K562 (cell line): ENCODE measurements around the gene CTU1. TPM values are rescaled to one million over a fixed set of nuclear protein-coding genes. Genes with fewer than 3 reads are reported as not detected.

Experiments used
- ATAC-seq: fragments of 200-7000 bp; cut with Tn5 transposase; 3 replicates; pipeline ENCODE4 v1.9.1; 2020; ENCODE audit warnings: moderate library complexity
- BruUV-seq: library from RNA; stranded (reverse); fragments of 400-500 nt; replicated peaks from 2 replicates; lab custom pipeline; 2021; lab: Mats Ljungman, UMichigan
- CTCF ChIA-PET: fragments of 300-600 bp; formaldehyde crosslinking; extraction: SDS; loops from one replicate; lab custom pipeline; 2021; ENCODE audit warnings: low intra/inter-chr PET ratio; lab: Yijun Ruan, JAX
- POLR2A ChIA-PET: fragments of 300-600, 350-650 bp; sonication (Branson Sonifier 250); formaldehyde crosslinking; extraction: SDS; loops from one replicate; lab custom pipeline; 2021; ENCODE audit warnings: antibody characterized with exemption, inconsistent platforms; lab: Yijun Ruan, JAX
- DNase-seq, 4 experiments: peaks; one replicate each; pipeline versions ENCODE4 v3.0.0 to v3.0.0-alpha.2; 2011 to 2018; ENCODE audit warnings: low spot score in 3 of 4, mixed read lengths in 3 of 4; ENCODE audit errors: extremely low read depth in 1 of 4
- FAIRE-seq: peaks from 2 replicates; lab custom pipeline; 2011; peaks lifted over from hg19 to GRCh38; lab: Jason Lieb, UNC
- H2AFZ ChIP-seq: 2 replicates; pipeline ENCODE4 v1.6.0; 2011; ENCODE audit warnings: low read depth, low read length, control low read depth, inconsistent platforms
- H3K27ac ChIP-seq: fragments of 200-600 bp; 3 replicates; pipeline ENCODE4 v1.8.0; 2011; ENCODE audit warnings: low read depth, mild to moderate bottlenecking, control low read depth, inconsistent platforms, low read length, moderate library complexity, mixed read lengths; ENCODE audit errors: extremely low read depth
- H3K27me3 ChIP-seq, 2 experiments: fragments of 300-600 bp in 1 of 2; 2 replicates in 1 of 2; 3 replicates in 1 of 2; pipeline versions ENCODE4 v1.6.0 to v1.8.0; 2011; ENCODE audit warnings: inconsistent platforms in 2 of 2, low read length in 2 of 2, mild to moderate bottlenecking in 1 of 2, mixed read lengths in 1 of 2, moderate library complexity in 1 of 2; ENCODE audit not compliant: control insufficient read depth in 2 of 2, insufficient read depth in 2 of 2
- H3K36me3 ChIP-seq: fragments of 300-600 bp; 3 replicates; pipeline ENCODE4 v1.8.0; 2011; ENCODE audit warnings: mild to moderate bottlenecking, low read length, inconsistent platforms; ENCODE audit not compliant: control insufficient read depth, insufficient read depth
- H3K4me1 ChIP-seq, 2 experiments: fragments of 200-600 bp in 1 of 2; replicated peaks in 1 of 2; 2 replicates in 1 of 2; 3 replicates in 1 of 2; pipeline versions ENCODE4 v1.5.1 to v1.8.0; 2011; ENCODE audit warnings: inconsistent platforms in 2 of 2, low read length in 2 of 2, mild to moderate bottlenecking in 1 of 2, mixed read lengths in 1 of 2, moderate library complexity in 1 of 2; ENCODE audit not compliant: control insufficient read depth in 2 of 2, insufficient read depth in 2 of 2
- H3K4me2 ChIP-seq: 2 replicates; pipeline ENCODE4 v1.6.1; 2011; ENCODE audit warnings: low read length, control low read depth, inconsistent platforms, mixed read lengths; ENCODE audit not compliant: insufficient read depth
- H3K4me3 ChIP-seq: fragments of 200-600 bp; sonication (generic), shearing (Covaris generic); 2 replicates; pipeline ENCODE4 v1.5.1; 2016; ENCODE audit warnings: control low read depth, inconsistent platforms
- H3K79me2 ChIP-seq: fragments of 200-600 bp; 3 replicates; pipeline ENCODE4 v1.8.0; 2011; ENCODE audit warnings: low read length, inconsistent platforms; ENCODE audit not compliant: control insufficient read depth, insufficient read depth
- H3K9ac ChIP-seq, 2 experiments: 2 replicates each; pipeline versions ENCODE4 v1.6.0 to v1.6.1; 2011; ENCODE audit warnings: low read depth in 2 of 2, low read length in 2 of 2, control low read depth in 1 of 2, inconsistent platforms in 1 of 2, mild to moderate bottlenecking in 1 of 2, mixed read lengths in 1 of 2; ENCODE audit not compliant: insufficient read depth in 1 of 2
- H3K9me1 ChIP-seq: one replicate; pipeline ENCODE4 v1.6.0; 2011; ENCODE audit warnings: inconsistent platforms, mild to moderate bottlenecking, low read length, moderate library complexity; ENCODE audit not compliant: control insufficient read depth, insufficient read depth
- H3K9me3 ChIP-seq: replicated peaks from 2 replicates; pipeline ENCODE4 v1.5.1; 2011; ENCODE audit warnings: low read depth, low read length, inconsistent platforms; ENCODE audit not compliant: control insufficient read depth, insufficient read depth
- H4K20me1 ChIP-seq: replicated peaks from 2 replicates; pipeline ENCODE4 v1.6.1; 2011; ENCODE audit warnings: low read length, inconsistent platforms, mixed read lengths; ENCODE audit not compliant: control insufficient read depth, insufficient read depth
- BCLAF1 ChIP-seq, 2 experiments: fragments of 450-650 bp in 1 of 2; IDR thresholded peaks; 2 replicates each; pipeline ENCODE4 v1.6.1; 2011 to 2017; ENCODE audit warnings: low read depth in 2 of 2, antibody characterized with exemption in 1 of 2, borderline replicate concordance in 1 of 2, low read length in 1 of 2, mild to moderate bottlenecking in 1 of 2, mixed read lengths in 1 of 2; ENCODE audit not compliant: control insufficient read depth in 1 of 2
- CHAMP1 ChIP-seq: fragments of 450-650 bp; IDR thresholded peaks from 2 replicates; pipeline ENCODE4 v1.6.1; 2016; ENCODE audit warnings: mild to moderate bottlenecking
- ELK1 ChIP-seq: sonication (generic); formaldehyde crosslinking; IDR thresholded peaks from 2 replicates; pipeline ENCODE4 v1.8.1; 2022; ENCODE audit warnings: missing genetic modification reagents
- FIP1L1 ChIP-seq: fragments of 200-400 bp; formaldehyde crosslinking; IDR thresholded peaks from 2 replicates; pipeline ENCODE4 v1.6.1; 2018; ENCODE audit warnings: mild to moderate bottlenecking, low read depth, low read length; ENCODE audit not compliant: poor library complexity, severe bottlenecking
- FOXP4 ChIP-seq: sonication (generic); formaldehyde crosslinking; IDR thresholded peaks from 2 replicates; pipeline ENCODE4 v1.8.0; 2022; ENCODE audit warnings: mild to moderate bottlenecking, missing genetic modification reagents, borderline replicate concordance
- ILK ChIP-seq: fragments of 450-650 bp; IDR thresholded peaks from 2 replicates; pipeline ENCODE4 v1.6.1; 2016; ENCODE audit warnings: missing genetic modification characterization, low read depth, mild to moderate bottlenecking, missing compliant biosample characterization, moderate library complexity, borderline replicate concordance
- POLR2AphosphoS2 ChIP-seq: IDR thresholded peaks from 2 replicates; pipeline ENCODE4 v1.6.1; 2012; ENCODE audit warnings: low read length, improper control_type of control experiment
- RCOR1 ChIP-seq, 2 experiments: IDR thresholded peaks; 2 replicates each; pipeline ENCODE4 v1.6.1; 2012; ENCODE audit warnings: low read depth in 2 of 2, low read length in 2 of 2, borderline replicate concordance in 1 of 2, improper control_type of control experiment in 1 of 2
- SOX6 ChIP-seq: fragments of 450-650 bp; IDR thresholded peaks from 2 replicates; pipeline ENCODE4 v1.6.1; 2014; ENCODE audit warnings: mild to moderate bottlenecking
- ZNF436 ChIP-seq: fragments of 250-450, 450-650 bp; sonication (Bioruptor Pico); formaldehyde crosslinking; IDR thresholded peaks from 2 replicates; pipeline ENCODE4 v1.7.0; 2020; ENCODE audit warnings: mild to moderate bottlenecking
- ZNF444 ChIP-seq: fragments of 250-450 bp; sonication (Bioruptor Pico); IDR thresholded peaks from 2 replicates; pipeline ENCODE4 v1.4.0; 2020; ENCODE audit warnings: mild to moderate bottlenecking, moderate library complexity
- ZNF696 ChIP-seq: fragments of 250-450 bp; sonication (Bioruptor Pico); conservative IDR thresholded peaks from 2 replicates; pipeline ENCODE4 v1.4.0; 2020; ENCODE audit warnings: mild to moderate bottlenecking, moderate library complexity
- WGBS: fragments of 100-300 bp; shearing (Covaris generic); methylation state at CpG from one replicate; pipeline ENCODE4 v1.1.6; 2016; ENCODE audit warnings: low coverage, mixed read lengths; ENCODE audit not compliant: insufficient coverage; ENCODE audit errors: missing lambda C conversion rate; 5-methylcytosine and 5-hydroxymethylcytosine counted together
- in situ Hi-C: fragments of 300-500 bp; cut with MboI; formaldehyde crosslinking; loops from 4 replicates; pipeline ENCODE4 v1.15.0; 2018; ENCODE audit warnings: inconsistent platforms, mixed read lengths
- intact Hi-C: fragments of 100-400 bp; cut with micrococcal nuclease; formaldehyde crosslinking; loops from 2 replicates; pipeline ENCODE4 v1.14.2; 2022
- polyA plus RNA-seq, 8 experiments: library from polyadenylated mRNA; depleted of rRNA in 4 of 8; stranded (reverse) in 5 of 8; unstranded in 3 of 8; fragments of >200 nt; fragmentation: Nextera tagmentation in 2 of 8; fragmentation: Illumina TruSeq in 1 of 8; extraction: Ambion mirVana in 2 of 8; extraction: Trizol in 1 of 8; gene quantifications; 2 replicates each; pipeline versions ENCODE4 v1.2.1 to v1.2.3, GENCODE V29; 2011 to 2014; ENCODE audit warnings: inconsistent platforms in 1 of 8, missing spikeins in 1 of 8
- total RNA-seq, 7 experiments: library from RNA; depleted of rRNA in 6 of 7; stranded (reverse); fragments of >200 nt in 6 of 7; fragmentation: Illumina TruSeq in 2 of 7; extraction: Trizol in 2 of 7; gene quantifications; 2 replicates each; pipeline versions ENCODE4 v1.2.1 to v1.2.3, GENCODE V29; 2011 to 2021; ENCODE audit warnings: low replicate concordance in 1 of 7

CTU1 gene
- total and polyA plus RNA-seq, 9 of the 15 experiments (the other 6 are each of a cell fraction or from before 2014, with no cell fraction given) = 0.03 to 18.4 (median 2.3) TPM; not detected in 1

- Histone ChIP-seq H4K20me1 (no peaks in the 10 kb centered on the region), H3K36me3 (no peaks in the 10 kb centered on the region), H3K9me1 (peaks cover 2% of the 10 kb centered on the region), H3K27me3 (peaks cover 29 to 62% of the 10 kb centered on the region in 2 experiments), H3K4me1 (0 out of 5 replicates have a peak, but pooled peaks cover 0 to under 1% of the 10 kb centered on the region in 2 experiments), H2AFZ (no peak overlapping the region), H3K4me2 (no peak overlapping the region), H3K4me3 (no peak overlapping the region), H3K9me3 (no peaks in the 10 kb centered on the region), H3K79me2 (no peaks in the 10 kb centered on the region), H3K9ac (no peak overlapping the region), H3K27ac (no peak overlapping the region)
- no peak for FAIRE-seq
- no TSS peak for BruUV-seq
- intact Hi-C loops = no loop called here
- POLR2A ChIA-PET = interaction anchor here (0.6 to 0.8 kb wide), 2 partner anchors 8 to 60 kb away, joined by 3 read pairs; no protein-coding TSS in a partner anchor
- in situ Hi-C loops = no loop called here
- no peak for DNase-seq
- CTCF ChIA-PET = no interaction called here
- WGBS = 4% methylated on average over 6 of the region's 6 CpGs
- no peak for ATAC-seq
- TF ChIP-seq ZNF436 (CRISPR knock-in tag) (no peak), ZNF444 (CRISPR knock-in tag) (no peak), FIP1L1 (no peak), SOX6 (no peak), ILK (tag) (no peak), FOXP4 (CRISPR knock-in tag) (no peak), BCLAF1 (IDR thresholded peaks at IDR 0.05; ENCODE audit: borderline replicate concordance in 1 of 2, control insufficient read depth in 1 of 2, low read depth in 2 of 2, low read length in 1 of 2) (no peak), POLR2AphosphoS2 (no peak), CHAMP1 (no peak), ELK1 (no peak), ZNF696 (CRISPR knock-in tag) (no peak), RCOR1 (IDR thresholded peaks at IDR 0.05; ENCODE audit: borderline replicate concordance in 1 of 2, low read depth in 2 of 2, low read length in 2 of 2) (no peak)
These were observed 6.0 kb upstream of the CTU1 start for GRCh38 chr19:51114087-51114729.
